Progenitor cell of endocrine pancreas (in vitro differentiated cells): ENCODE results near the gene PRPF6. TPM values are rescaled to one million over a fixed set of nuclear protein-coding genes. Genes with fewer than 3 reads are reported as not detected.
A peak's percentile ranks its signal among the peaks of the same experiment; 100 is the strongest.

Source experiments
- DNase-seq: peaks from one replicate; pipeline ENCODE4 v3.0.0; 2021; ENCODE audit warnings: low spot score; ENCODE audit not compliant: unreplicated experiment
- H3K27ac Mint-ChIP-seq: 2 replicates; pipeline ENCODE4 v1.8.0; 2021; ENCODE audit warnings: mild to moderate bottlenecking, moderate library complexity, mixed read lengths
- H3K27me3 Mint-ChIP-seq: 2 replicates; pipeline ENCODE4 v1.8.0; 2021; ENCODE audit warnings: mixed read lengths
- H3K36me3 Mint-ChIP-seq: 2 replicates; pipeline ENCODE4 v1.8.0; 2022; ENCODE audit warnings: mixed read lengths; ENCODE audit not compliant: insufficient read depth
- H3K4me1 Mint-ChIP-seq: 2 replicates; pipeline ENCODE4 v1.8.0; 2021; ENCODE audit warnings: low read depth, mixed read lengths
- H3K4me3 Mint-ChIP-seq: 2 replicates; pipeline ENCODE4 v1.8.0; 2021; ENCODE audit warnings: low read depth, mild to moderate bottlenecking, moderate library complexity, mixed read lengths
- H3K9me3 Mint-ChIP-seq: 2 replicates; pipeline ENCODE4 v1.8.0; 2021; ENCODE audit warnings: low read depth, mixed read lengths
- CTCF ChIP-seq: fragments of 200-600 bp; sonication (generic); IDR thresholded peaks from one replicate; pipeline ENCODE4 v1.5.0; 2021; ENCODE audit warnings: antibody characterized with exemption, mild to moderate bottlenecking; ENCODE audit not compliant: unreplicated experiment
- total RNA-seq: library from RNA; stranded (reverse); gene quantifications from 2 replicates; pipeline ENCODE4 v1.2.1, GENCODE V29; 2021

Gene PRPF6
- total RNA-seq, 1 donor from 2014 or later = 76.4 TPM

GRCh38 chr20:63977739-63978276 is 3.1 kb upstream of the PRPF6 start:
- Mint-ChIP-seq H3K36me3 (peaks cover 12% of the 10 kb centered on the region), H3K4me1 (peaks cover 27% of the 10 kb centered on the region), H3K27me3 (no peaks in the 10 kb centered on the region), H3K4me3 (peak overlapping the region; percentile 78), H3K9me3 (no peaks in the 10 kb centered on the region), H3K27ac (peak overlapping the region; percentile 27)
- DNase-seq = no peak
- no peak for TF ChIP-seq CTCF

- H3K4me1 Mint-ChIP-seq = peaks cover 26% of the 10 kb centered on the region
- H3K36me3 Mint-ChIP-seq = peaks cover 13% of the 10 kb centered on the region
- peak overlapping the region; percentile 76 for H3K27ac Mint-ChIP-seq
- peak; percentile 59 for DNase-seq
- peak overlapping the region; percentile 78 for H3K4me3 Mint-ChIP-seq
- no peaks in the 10 kb centered on the region for H3K9me3 Mint-ChIP-seq
- H3K27me3 Mint-ChIP-seq = no peaks in the 10 kb centered on the region
- TF ChIP-seq CTCF = no peak
Measured at GRCh38 chr20:63978319-63979228, 2.4 kb upstream of the PRPF6 start.

- Mint-ChIP-seq H3K36me3 (peaks cover 11% of the 10 kb centered on the region), H3K4me3 (peak overlapping the region; percentile 78), H3K4me1 (peaks cover 24% of the 10 kb centered on the region), H3K27me3 (no peaks in the 10 kb centered on the region), H3K27ac (no peak overlapping the region), H3K9me3 (no peaks in the 10 kb centered on the region)
- no peak for DNase-seq
- TF ChIP-seq CTCF = no peak
Measured at GRCh38 chr20:63979229-63979556, 1.7 kb upstream of the PRPF6 start.

GRCh38 chr20:63979557-63980316 is 1.2 kb upstream of the PRPF6 start, which contains the start of gene SAMD10:
Gene SAMD10 (minus strand): TSS chr20:63979642. CDS start chr20:63979467, 175 bp downstream.
- Mint-ChIP-seq H3K9me3 (no peaks in the 10 kb centered on the region), H3K4me1 (peaks cover 24% of the 10 kb centered on the region), H3K27ac (peak within 1 kb of the TSS; percentile 97), H3K36me3 (peaks cover 14% of the 10 kb centered on the region), H3K4me3 (peak within 1 kb of the TSS; percentile 91), H3K27me3 (no peaks in the 10 kb centered on the region)
- peak; percentile 45 for TF ChIP-seq CTCF
- DNase-seq = peak; percentile 60

GRCh38 chr20:63980317-63980805 is 571 bp upstream of the PRPF6 start:
- H3K27me3 Mint-ChIP-seq = no peaks in the 10 kb centered on the region
- peaks cover 24% of the 10 kb centered on the region for H3K4me1 Mint-ChIP-seq
- DNase-seq = no peak
- H3K36me3 Mint-ChIP-seq = peaks cover 14% of the 10 kb centered on the region
- TF ChIP-seq CTCF = no peak
- peak overlapping the region; percentile 97 for H3K27ac Mint-ChIP-seq
- peak overlapping the region; percentile 91 for H3K4me3 Mint-ChIP-seq
- no peaks in the 10 kb centered on the region for H3K9me3 Mint-ChIP-seq
